ENCODE data around the gene PPOX. TPM values are rescaled to one million over a fixed set of nuclear protein-coding genes. Genes with fewer than 3 reads are reported as not detected.

The PPOX gene
- total and polyA plus RNA-seq, 9 donors: 20.1 to 37.9 (median 24.2) TPM

DNA sequence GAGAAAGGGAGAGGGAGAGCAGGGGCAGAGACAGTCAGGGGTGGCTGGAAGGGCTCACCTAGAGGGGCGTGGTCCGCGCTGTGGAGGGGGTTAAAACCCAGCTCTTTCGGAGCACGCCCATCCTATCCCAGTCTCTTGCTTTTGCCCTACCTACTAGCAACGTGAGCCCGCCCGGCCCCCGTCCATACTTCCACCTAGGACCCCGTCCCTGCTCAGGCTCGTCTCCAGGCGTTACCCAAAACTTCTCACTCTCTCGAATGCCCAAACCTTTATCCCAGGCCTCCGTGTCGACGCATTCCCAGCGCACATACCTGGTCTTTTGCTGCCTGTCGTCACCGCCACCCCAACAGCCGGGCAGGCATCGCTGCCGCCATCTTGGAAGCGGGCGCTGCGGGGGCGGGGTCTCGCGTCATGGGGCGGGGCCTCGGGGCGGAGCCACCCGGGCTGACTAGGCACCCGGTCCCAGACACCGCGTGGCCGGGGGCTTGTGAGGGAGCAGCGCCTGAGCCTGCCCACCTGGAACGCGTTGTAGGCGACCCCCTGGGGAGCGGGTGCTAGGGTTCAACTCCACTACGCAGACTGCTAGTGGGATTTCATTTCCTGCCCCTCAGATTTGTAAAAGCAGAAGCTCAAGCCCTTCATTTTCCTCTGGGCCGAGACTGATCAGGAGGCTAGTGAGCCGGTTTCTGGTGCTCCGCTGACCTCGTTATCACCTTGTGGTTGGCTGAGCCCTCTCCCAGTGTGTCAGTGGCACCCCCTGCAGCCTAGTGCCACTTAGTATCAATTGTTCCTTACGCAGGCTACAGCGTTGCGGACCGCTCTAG is 11.1 kb downstream of the PPOX start, which contains the start of gene B4GALT3:
Gene B4GALT3 (minus strand): TSS at position 396 of the 824 bp plus-strand sequence. CDS start 1,447 bp downstream, outside the sequence.
- intact Hi-C loops (cut with DNase I): no loop called here
- peak; percentile 90 for TF ChIP-seq POLR2A (IDR thresholded peaks at IDR 0.05)
- TF ChIP-seq EP300 (IDR thresholded peaks at IDR 0.05): no peak
- peak within 1 kb of the TSS; percentile 87 to 91 for H3K27ac ChIP-seq
- peak within 1 kb of the TSS; percentile 87 for H3K4me3 ChIP-seq
- peaks cover 6% of the 10 kb centered on the region for H3K4me1 ChIP-seq (ENCODE audit: insufficient read depth)
- no peaks in the 10 kb centered on the region for H3K27me3 ChIP-seq
- DNase-seq: peak; percentile 88 to 97 (median 94)
- H3K9me3 ChIP-seq: no peaks in the 10 kb centered on the region
- 2% methylated on average over 48 to 50 of the region's 50 CpGs for WGBS, 3 donors
- H3K36me3 ChIP-seq: no peaks in the 10 kb centered on the region

DNA sequence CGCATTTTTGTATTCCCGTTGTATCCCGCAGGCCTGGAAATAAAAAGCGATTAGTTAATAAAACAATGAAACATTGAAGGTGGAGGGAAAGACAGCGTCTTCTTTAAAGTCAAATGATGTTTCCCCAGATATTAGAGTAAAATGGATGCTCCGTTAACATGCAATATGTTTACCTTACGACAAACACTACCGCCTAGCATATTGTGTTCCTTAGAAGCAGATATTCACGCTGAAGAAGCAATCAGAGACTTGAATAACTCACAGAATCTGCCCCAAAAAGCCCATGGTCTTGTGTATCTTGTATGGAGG is 11.7 kb downstream of the PPOX start:
- peaks cover 6% of the 10 kb centered on the region for H3K4me1 ChIP-seq (ENCODE audit: insufficient read depth)
- no peak for TF ChIP-seq EP300 (IDR thresholded peaks at IDR 0.05)
- no peak for TF ChIP-seq POLR2A (IDR thresholded peaks at IDR 0.05)
- TF ChIP-seq, protein P1, sequence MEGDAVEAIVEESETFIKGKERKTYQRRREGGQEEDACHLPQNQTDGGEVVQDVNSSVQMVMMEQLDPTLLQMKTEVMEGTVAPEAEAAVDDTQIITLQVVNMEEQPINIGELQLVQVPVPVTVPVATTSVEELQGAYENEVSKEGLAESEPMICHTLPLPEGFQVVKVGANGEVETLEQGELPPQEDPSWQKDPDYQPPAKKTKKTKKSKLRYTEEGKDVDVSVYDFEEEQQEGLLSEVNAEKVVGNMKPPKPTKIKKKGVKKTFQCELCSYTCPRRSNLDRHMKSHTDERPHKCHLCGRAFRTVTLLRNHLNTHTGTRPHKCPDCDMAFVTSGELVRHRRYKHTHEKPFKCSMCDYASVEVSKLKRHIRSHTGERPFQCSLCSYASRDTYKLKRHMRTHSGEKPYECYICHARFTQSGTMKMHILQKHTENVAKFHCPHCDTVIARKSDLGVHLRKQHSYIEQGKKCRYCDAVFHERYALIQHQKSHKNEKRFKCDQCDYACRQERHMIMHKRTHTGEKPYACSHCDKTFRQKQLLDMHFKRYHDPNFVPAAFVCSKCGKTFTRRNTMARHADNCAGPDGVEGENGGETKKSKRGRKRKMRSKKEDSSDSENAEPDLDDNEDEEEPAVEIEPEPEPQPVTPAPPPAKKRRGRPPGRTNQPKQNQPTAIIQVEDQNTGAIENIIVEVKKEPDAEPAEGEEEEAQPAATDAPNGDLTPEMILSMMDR (IDR thresholded peaks at IDR 0.05): no peak
- no peaks in the 10 kb centered on the region for H3K36me3 ChIP-seq
- peak in 1 of 5 donors; percentile 44 for DNase-seq
- peak overlapping the region; percentile 87 for H3K4me3 ChIP-seq
- H3K9me3 ChIP-seq: no peaks in the 10 kb centered on the region
- WGBS, 3 donors: 31 to 43% (median 31%) methylated on average over 9 of the region's 9 CpGs
- intact Hi-C loops (cut with DNase I): no loop called here
- no peaks in the 10 kb centered on the region for H3K27me3 ChIP-seq
- peak overlapping the region; percentile 87 to 91 for H3K27ac ChIP-seq

DNA sequence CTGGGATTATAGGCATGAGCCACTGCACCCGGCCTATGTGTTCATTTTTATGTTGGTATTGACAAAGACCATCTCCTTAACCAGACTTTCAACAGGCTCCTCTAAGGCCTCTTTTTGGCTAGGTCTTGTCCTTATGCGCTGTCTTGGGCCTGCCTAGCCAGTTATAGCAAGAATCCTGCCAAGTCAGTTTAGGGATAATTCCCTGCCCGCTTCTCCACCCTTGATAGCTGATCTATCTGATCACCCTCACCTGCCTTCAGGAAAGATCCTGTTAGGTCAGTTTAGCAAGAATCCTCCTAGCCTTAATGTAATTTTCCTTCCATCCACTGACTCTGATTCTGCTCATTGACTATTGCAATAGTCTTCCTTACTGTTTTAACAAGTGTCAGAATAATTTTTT is 13.5 kb downstream of the PPOX start:
- DNase-seq: no peak
- no peak overlapping the region for H3K27ac ChIP-seq
- intact Hi-C loops (cut with DNase I): no loop called here
- no peaks in the 10 kb centered on the region for H3K36me3 ChIP-seq
- TF ChIP-seq EP300 (IDR thresholded peaks at IDR 0.05) (no peak), POLR2A (IDR thresholded peaks at IDR 0.05) (no peak)
- TF ChIP-seq, protein P1 (IDR thresholded peaks at IDR 0.05): no peak
- H3K4me3 ChIP-seq: no peak overlapping the region
- 90 to 96% (median 94%) methylated on average over 3 of the region's 3 CpGs for WGBS, 3 donors
- H3K9me3 ChIP-seq: no peaks in the 10 kb centered on the region
- H3K4me1 ChIP-seq (ENCODE audit: insufficient read depth): peaks cover 6% of the 10 kb centered on the region
- H3K27me3 ChIP-seq: no peaks in the 10 kb centered on the region

DNA sequence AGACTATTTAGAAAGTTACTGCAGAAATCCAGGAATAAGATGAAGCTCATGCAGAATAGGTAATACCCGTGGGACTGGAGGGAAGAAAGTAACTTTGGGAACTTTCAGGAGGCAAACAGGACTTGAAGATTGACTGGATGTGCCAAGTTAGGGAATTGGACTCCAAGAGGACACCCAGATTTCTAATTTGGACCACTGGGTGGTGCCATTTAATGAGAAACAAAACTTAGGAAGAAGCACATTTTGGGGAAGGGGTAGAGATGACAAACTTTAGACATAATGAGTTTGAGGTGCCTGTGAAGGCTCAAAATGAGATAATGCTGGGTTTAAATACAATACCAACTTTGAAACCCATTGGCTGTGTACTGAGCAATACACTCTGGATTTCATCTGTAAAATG is 14.4 kb downstream of the PPOX start:
- no peak for DNase-seq
- Histone ChIP-seq H3K9me3 (no peaks in the 10 kb centered on the region), H3K4me3 (no peak overlapping the region), H3K4me1 (ENCODE audit: insufficient read depth) (peaks cover 8% of the 10 kb centered on the region), H3K27ac (no peak overlapping the region), H3K36me3 (no peaks in the 10 kb centered on the region), H3K27me3 (no peaks in the 10 kb centered on the region)
- TF ChIP-seq POLR2A (IDR thresholded peaks at IDR 0.05) (no peak), EP300 (IDR thresholded peaks at IDR 0.05) (no peak)
- TF ChIP-seq, protein P1 (IDR thresholded peaks at IDR 0.05): no peak
- WGBS, 3 donors: 57 to 69% (median 68%) methylated on average over 1 of the region's 1 CpG
- intact Hi-C loops (cut with DNase I): no loop called here

DNA sequence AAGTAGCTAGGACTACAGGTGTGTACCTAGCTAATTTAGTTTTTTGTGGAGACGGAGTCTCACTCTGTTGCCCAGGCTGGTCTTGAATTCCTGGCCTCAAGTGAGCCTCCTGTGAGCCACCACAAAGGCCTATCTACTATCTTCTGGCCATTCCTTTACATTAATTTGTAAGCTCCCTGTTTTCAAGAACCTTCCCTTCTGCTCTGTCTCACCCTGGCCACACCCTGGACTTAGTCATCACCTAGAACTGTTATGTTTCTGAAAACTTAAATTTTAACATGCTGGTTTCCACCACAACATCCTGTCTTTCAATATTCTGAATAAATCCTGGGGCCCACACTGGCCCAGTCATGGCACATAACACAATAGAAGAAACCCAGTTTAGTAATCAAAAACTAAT is 16.0 kb downstream of the PPOX start:
- TF ChIP-seq EP300 (IDR thresholded peaks at IDR 0.05): no peak
- TF ChIP-seq, protein P1 (IDR thresholded peaks at IDR 0.05): no peak
- TF ChIP-seq POLR2A (IDR thresholded peaks at IDR 0.05): no peak
- Histone ChIP-seq H3K4me1 (ENCODE audit: insufficient read depth) (peaks cover 2% of the 10 kb centered on the region), H3K36me3 (no peaks in the 10 kb centered on the region), H3K27me3 (no peaks in the 10 kb centered on the region), H3K27ac (no peak overlapping the region), H3K4me3 (no peak overlapping the region), H3K9me3 (no peaks in the 10 kb centered on the region)
- intact Hi-C loops (cut with DNase I): no loop called here
- 92 to 100% (median 96%) methylated on average over 1 of the region's 1 CpG for WGBS, 3 donors
- DNase-seq: peak in 1 of 5 donors; percentile 2

Data from ovary (tissue), 9 donors.